Endothelial cell of umbilical vein (primary cell): ENCODE results near the gene BPIFA1. TPM values are rescaled to one million over a fixed set of nuclear protein-coding genes. Genes with fewer than 3 reads are reported as not detected.

ENCODE experiments used
- BruUV-seq: library from RNA; stranded (reverse); fragments of 400-500 nt; replicated peaks from 2 replicates; lab custom pipeline; 2021; lab: Mats Ljungman, UMichigan
- CTCF ChIA-PET: fragments of 300-600, 350-600 bp; sonication (Branson Sonifier 250); formaldehyde crosslinking; loops from one replicate; lab custom pipeline; 2021; ENCODE audit warnings: antibody characterized with exemption, inconsistent platforms; lab: Charles Lee
- POLR2A ChIA-PET: fragments of 300-600, 350-600 bp; sonication (Branson Sonifier 250); formaldehyde crosslinking; loops from one replicate; lab custom pipeline; 2021; ENCODE audit warnings: antibody characterized with exemption, inconsistent platforms; lab: Charles Lee
- DNase-seq: peaks from one replicate; pipeline ENCODE4 v3.0.0-alpha.2; 2011; ENCODE audit warnings: low read depth, low spot score
- FAIRE-seq: peaks from 2 replicates; lab custom pipeline; 2011; peaks lifted over from hg19 to GRCh38; lab: Jason Lieb, UNC
- H2AFZ ChIP-seq: 2 replicates; pipeline ENCODE4 v1.6.0; 2012; ENCODE audit warnings: low read depth, low read length, control low read depth, inconsistent platforms
- H3K27ac ChIP-seq: 2 replicates; pipeline ENCODE4 v1.5.1; 2011; ENCODE audit warnings: low read depth, mild to moderate bottlenecking, control low read depth, low read length, moderate library complexity; ENCODE audit not compliant: insufficient read depth
- H3K27me3 ChIP-seq, 2 experiments: 2 replicates each; pipeline versions ENCODE4 v1.6.0 to v1.6.1; 2011; ENCODE audit warnings: low read length in 2 of 2, mixed read lengths in 1 of 2; ENCODE audit not compliant: control insufficient read depth in 2 of 2, insufficient read depth in 2 of 2
- H3K36me3 ChIP-seq, 2 experiments: 2 replicates in 1 of 2; 3 replicates in 1 of 2; pipeline ENCODE4 v1.5.1; 2011; ENCODE audit warnings: low read length in 2 of 2, mild to moderate bottlenecking in 1 of 2, moderate library complexity in 1 of 2; ENCODE audit not compliant: control insufficient read depth in 2 of 2, insufficient read depth in 2 of 2; ENCODE audit errors: extremely low read depth in 1 of 2
- H3K4me1 ChIP-seq: 3 replicates; pipeline ENCODE4 v1.5.1; 2011; ENCODE audit warnings: mild to moderate bottlenecking, low read length; ENCODE audit not compliant: control insufficient read depth, insufficient read depth; ENCODE audit errors: extremely low read depth
- H3K4me2 ChIP-seq: 2 replicates; pipeline ENCODE4 v1.6.1; 2011; ENCODE audit warnings: low read length, control low read depth, mixed read lengths; ENCODE audit not compliant: insufficient read depth
- H3K4me3 ChIP-seq, 3 experiments: fragments of 200-600 bp in 1 of 3; sonication (generic), shearing (Covaris generic) in 1 of 3; replicated peaks in 1 of 3; 2 replicates each; pipeline ENCODE4 v1.5.1; 2011 to 2016; ENCODE audit warnings: control low read depth in 3 of 3, low read length in 3 of 3, mild to moderate bottlenecking in 2 of 3, inconsistent platforms in 1 of 3, low read depth in 1 of 3, moderate library complexity in 1 of 3; ENCODE audit not compliant: insufficient read depth in 1 of 3
- H3K79me2 ChIP-seq: 2 replicates; pipeline ENCODE4 v1.6.0; 2012; ENCODE audit warnings: low read length, inconsistent platforms; ENCODE audit not compliant: control insufficient read depth, insufficient read depth
- H3K9ac ChIP-seq: replicated peaks from 2 replicates; pipeline ENCODE3; 2011; ENCODE audit warnings: low read length, control low read depth; ENCODE audit not compliant: insufficient read depth; ENCODE audit errors: extremely low read depth
- H3K9me1 ChIP-seq: replicated peaks from 3 replicates; pipeline ENCODE4 v1.6.0; 2011; ENCODE audit warnings: mild to moderate bottlenecking, low read length; ENCODE audit not compliant: control insufficient read depth, insufficient read depth; ENCODE audit errors: extremely low read depth
- H3K9me3 ChIP-seq: replicated peaks from 2 replicates; pipeline ENCODE4 v1.5.1; 2012; ENCODE audit warnings: low read length, inconsistent platforms; ENCODE audit not compliant: control insufficient read depth, insufficient read depth
- H4K20me1 ChIP-seq: replicated peaks from 2 replicates; pipeline ENCODE3; 2011; ENCODE audit warnings: mild to moderate bottlenecking, low read length; ENCODE audit not compliant: control insufficient read depth, insufficient read depth; ENCODE audit errors: extremely low read depth
- EZH2 ChIP-seq: IDR thresholded peaks from 2 replicates; pipeline ENCODE4 v1.6.1; 2012; ENCODE audit warnings: borderline replicate concordance, low read depth, mild to moderate bottlenecking, moderate library complexity, low read length, inconsistent platforms; ENCODE audit not compliant: severe bottlenecking
- FOS ChIP-seq: IDR thresholded peaks from 2 replicates; pipeline ENCODE4 v1.6.1; 2011; ENCODE audit warnings: mild to moderate bottlenecking, low read length, moderate library complexity, borderline replicate concordance; ENCODE audit not compliant: insufficient read depth
- JUN ChIP-seq: IDR thresholded peaks from 2 replicates; pipeline ENCODE4 v1.6.1; 2011; ENCODE audit warnings: borderline replicate concordance, low read depth; ENCODE audit not compliant: insufficient read length, insufficient read depth
- MAX ChIP-seq: IDR thresholded peaks from 2 replicates; pipeline ENCODE4 v1.6.1; 2011; ENCODE audit not compliant: insufficient read depth, insufficient read length
- POLR2AphosphoS5 ChIP-seq: IDR thresholded peaks from 2 replicates; pipeline ENCODE4 v1.6.1; 2012; ENCODE audit warnings: low read depth, mild to moderate bottlenecking, control low read depth, low read length, moderate library complexity; ENCODE audit not compliant: insufficient read depth
- dilution Hi-C: fragments of 300-500 bp; cut with MboI; formaldehyde crosslinking; loops from one replicate; pipeline ENCODE4 v1.15.0; 2019; ENCODE audit warnings: low sequenced_read_pairs; ENCODE audit not compliant: extremely low pct_ligation_motif_present
- intact Hi-C: fragments of 100-400 bp; cut with micrococcal nuclease; formaldehyde crosslinking; loops from one replicate; pipeline ENCODE4 v1.10.0; 2022
- polyA plus RNA-seq, 4 experiments: library from polyadenylated mRNA; depleted of rRNA in 3 of 4; stranded (reverse) in 3 of 4; unstranded in 1 of 4; fragments of >200 nt; gene quantifications; 2 replicates each; pipeline versions ENCODE4 v1.2.1 to v1.2.3, GENCODE V29; 2011 to 2012; ENCODE audit warnings: missing spikeins in 1 of 4
- total RNA-seq: library from RNA; stranded (reverse); gene quantifications from 2 replicates; pipeline ENCODE4 v1.2.3, GENCODE V29; 2021
- TF ChIP-seq, protein P1 (sequence below), 2 donors: IDR thresholded peaks; 1 replicate in 1 of 2; 2 replicates in 1 of 2; pipeline ENCODE4 v1.5.1; 2011; ENCODE audit warnings: low read length in 2 of 2, mild to moderate bottlenecking in 2 of 2, moderate library complexity in 2 of 2, control low read depth in 1 of 2, inconsistent platforms in 1 of 2, low read depth in 1 of 2; ENCODE audit not compliant: insufficient read depth in 1 of 2; ENCODE audit errors: extremely low read depth in 1 of 2

Gene BPIFA1
- total and polyA plus RNA-seq, 2 donors (not counting 3 experiments of a cell fraction or from before 2014, with no cell fraction given) = not detected

DNA sequence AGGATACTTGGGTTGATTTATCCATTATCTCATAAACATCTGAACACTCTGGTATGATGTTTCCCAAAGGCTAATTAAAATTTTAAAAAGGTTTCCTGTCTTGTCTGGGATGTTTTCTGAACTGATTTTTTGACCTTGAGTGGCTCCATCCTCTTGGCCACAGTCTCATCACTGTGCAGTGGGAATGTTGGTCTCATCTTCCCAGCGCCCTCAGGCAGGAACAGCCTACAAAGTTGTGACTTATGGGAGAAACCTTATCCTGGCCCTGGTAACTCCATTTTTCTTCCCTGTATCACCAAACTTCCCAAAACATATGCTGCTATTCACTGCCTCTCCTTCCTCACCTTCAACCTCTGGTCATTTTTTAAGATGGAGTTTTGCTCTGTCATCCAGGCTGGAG, 25.4 kb upstream of the BPIFA1 start:
- Histone ChIP-seq H3K9ac (no peak overlapping the region), H3K9me1 (no peaks in the 10 kb centered on the region), H4K20me1 (no peaks in the 10 kb centered on the region), H2AFZ (no peak overlapping the region), H3K36me3 (no peaks in the 10 kb centered on the region), H3K79me2 (no peaks in the 10 kb centered on the region), H3K9me3 (no peaks in the 10 kb centered on the region), H3K4me3 (no peak overlapping the region), H3K4me2 (no peak overlapping the region), H3K27ac (no peak overlapping the region), H3K27me3 (no peaks in the 10 kb centered on the region), H3K4me1 (no peaks in the 10 kb centered on the region)
- ChIA-PET CTCF (no interaction called here), POLR2A (no interaction called here)
- TF ChIP-seq JUN (no peak), FOS (no peak)
- dilution Hi-C loops (no loop called here), intact Hi-C loops (no loop called here)
- BruUV-seq = no TSS peak
- FAIRE-seq = no peak
- no peak for DNase-seq

DNA sequence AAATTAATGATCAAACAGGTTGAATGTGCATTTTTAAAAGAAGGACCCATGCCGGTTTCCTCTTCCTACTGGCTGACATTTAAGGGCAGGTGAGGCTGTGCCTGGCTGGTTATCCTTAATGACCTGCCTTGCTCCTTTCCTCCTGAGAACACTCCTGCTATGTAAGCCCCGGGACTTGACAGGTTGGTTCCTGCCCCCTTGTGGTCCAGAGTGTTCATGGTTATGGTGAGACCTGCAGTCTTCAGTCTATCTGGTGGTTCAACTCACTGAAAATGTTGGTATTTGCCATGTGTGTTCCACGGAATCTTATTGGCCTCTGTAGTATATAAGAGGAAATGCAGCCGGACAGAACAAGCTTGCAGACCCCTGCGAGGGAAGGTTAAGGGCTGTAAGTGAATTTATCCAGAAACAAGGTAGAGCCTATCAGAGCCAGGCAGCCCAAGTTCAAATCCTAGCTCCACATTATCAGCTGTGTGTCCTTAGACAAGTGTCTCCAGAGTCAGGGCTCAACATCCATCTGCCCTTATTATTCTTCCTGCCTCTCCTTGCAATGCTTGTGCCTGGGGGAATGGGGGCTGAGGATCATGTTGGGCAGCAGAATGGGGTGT, 23.9 kb upstream of the BPIFA1 start:
- Histone ChIP-seq H4K20me1 (no peaks in the 10 kb centered on the region), H3K27me3 (no peaks in the 10 kb centered on the region), H3K27ac (no peak overlapping the region), H3K9me1 (no peaks in the 10 kb centered on the region), H2AFZ (no peak overlapping the region), H3K9me3 (no peaks in the 10 kb centered on the region), H3K9ac (no peak overlapping the region), H3K36me3 (no peaks in the 10 kb centered on the region), H3K79me2 (no peaks in the 10 kb centered on the region), H3K4me1 (no peaks in the 10 kb centered on the region), H3K4me3 (no peak overlapping the region), H3K4me2 (no peak overlapping the region)
- DNase-seq (peak; percentile 17), FAIRE-seq (no peak)
- TF ChIP-seq EZH2 (no peak), POLR2AphosphoS5 (no peak), FOS (no peak), MAX (no peak), JUN (no peak)
- TF ChIP-seq, protein P1, sequence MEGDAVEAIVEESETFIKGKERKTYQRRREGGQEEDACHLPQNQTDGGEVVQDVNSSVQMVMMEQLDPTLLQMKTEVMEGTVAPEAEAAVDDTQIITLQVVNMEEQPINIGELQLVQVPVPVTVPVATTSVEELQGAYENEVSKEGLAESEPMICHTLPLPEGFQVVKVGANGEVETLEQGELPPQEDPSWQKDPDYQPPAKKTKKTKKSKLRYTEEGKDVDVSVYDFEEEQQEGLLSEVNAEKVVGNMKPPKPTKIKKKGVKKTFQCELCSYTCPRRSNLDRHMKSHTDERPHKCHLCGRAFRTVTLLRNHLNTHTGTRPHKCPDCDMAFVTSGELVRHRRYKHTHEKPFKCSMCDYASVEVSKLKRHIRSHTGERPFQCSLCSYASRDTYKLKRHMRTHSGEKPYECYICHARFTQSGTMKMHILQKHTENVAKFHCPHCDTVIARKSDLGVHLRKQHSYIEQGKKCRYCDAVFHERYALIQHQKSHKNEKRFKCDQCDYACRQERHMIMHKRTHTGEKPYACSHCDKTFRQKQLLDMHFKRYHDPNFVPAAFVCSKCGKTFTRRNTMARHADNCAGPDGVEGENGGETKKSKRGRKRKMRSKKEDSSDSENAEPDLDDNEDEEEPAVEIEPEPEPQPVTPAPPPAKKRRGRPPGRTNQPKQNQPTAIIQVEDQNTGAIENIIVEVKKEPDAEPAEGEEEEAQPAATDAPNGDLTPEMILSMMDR (IDR thresholded peaks at IDR 0.05; ENCODE audit: extremely low read depth in 1 of 2, insufficient read depth in 1 of 2, low read depth in 1 of 2, low read length in 2 of 2) = peak; percentile 33 to 44
- dilution Hi-C loops = no loop called here
- ChIA-PET CTCF (interaction anchor here (0.6 to 1.2 kb wide), 4 partner anchors 9 to 310 kb away, joined by 3 to 10 read pairs (median 4); no protein-coding TSS in a partner anchor), POLR2A (no interaction called here)
- intact Hi-C loops = no loop called here
- BruUV-seq = no TSS peak
